Pericardium fibroblast (primary cell): ENCODE data around the gene AHSA1. TPM values are rescaled to one million over a fixed set of nuclear protein-coding genes. Genes with fewer than 3 reads are reported as not detected.

Experiments used
- total RNA-seq: library from RNA; depleted of rRNA; stranded (reverse); fragments of >200 nt; gene quantifications from 2 replicates; pipeline ENCODE4 v1.2.3, GENCODE V29; 2015

AHSA1 gene
- total RNA-seq = 70.8 and 92.1 TPM in 2 replicates

GRCh38 chr14:77457522-77458248 lies at the start of gene AHSA1, which contains the start of gene VIPAS39:
AHSA1 (plus strand) TSS chr14:77458093; CDS start chr14:77458190, 97 bp downstream.
VIPAS39 (minus strand) TSS chr14:77457601; CDS start chr14:77454102, 3,499 bp downstream.

GRCh38 chr14:77423423-77423822 lies 34.5 kb upstream of the AHSA1 start, which contains the start of gene NOXRED1:
NOXRED1 (minus strand) TSS chr14:77423523; CDS start chr14:77422889, 634 bp downstream.

GRCh38 chr14:77498120-77498979 lies 40.5 kb downstream of the AHSA1 start, which contains the start of gene ISM2:
ISM2 (minus strand) TSS chr14:77498816; CDS start chr14:77498793, 23 bp downstream.

Other genes starting within 250 kb of the AHSA1 start
- gene NGB, start 186.9 kb upstream of the AHSA1 start, total RNA-seq = not detected in 2 replicates
- gene POMT2, start 137.2 kb upstream of the AHSA1 start, total RNA-seq = 14.7 and 15.5 TPM in 2 replicates
- 31.2 and 39.1 TPM in 2 replicates for gene GSTZ1, start 137.1 kb upstream of the AHSA1 start, total RNA-seq
- gene TMED8, start 81.0 kb upstream of the AHSA1 start, total RNA-seq = 5.3 and 6.3 TPM in 2 replicates
- 0.34 and 1.3 TPM in 2 replicates for gene SAMD15, start 80.7 kb upstream of the AHSA1 start, total RNA-seq
- not detected in 2 replicates for gene NOXRED1, start 34.6 kb upstream of the AHSA1 start, total RNA-seq
- 16.3 and 25.3 TPM in 2 replicates for gene VIPAS39, start 492 bp upstream of the AHSA1 start, total RNA-seq
- gene ISM2, start 40.7 kb downstream of the AHSA1 start, total RNA-seq = 0.12 TPM in 1 of 2 replicates, not detected in the other
- 13.1 and 15.3 TPM in 2 replicates for gene SPTLC2, start 158.5 kb downstream of the AHSA1 start, total RNA-seq
- gene ALKBH1, start 249.9 kb downstream of the AHSA1 start, total RNA-seq = 9.7 and 13.4 TPM in 2 replicates